ENCODE results near the gene GRHL1.

GRHL1 gene

GRCh38 chr2:10047616-10048500, 96.4 kb downstream of the GRHL1 start:
- TF ChIP-seq CTCF (conservative IDR thresholded peaks at IDR 0.05; ENCODE audit: low read depth) = no peak
- ChIA-PET POLR2A (ENCODE audit: low non-redundant PET) (no interaction called here), CTCF (interaction anchor here (0.5 to 2.8 kb wide), 12 partner anchors 10 to 1164 kb away, joined by 3 to 13 read pairs (median 4); no protein-coding TSS in a partner anchor)
- DNase-seq (ENCODE audit: low spot score) = no peak
- H3K27ac ChIP-seq = peak overlapping the region; percentile 96

- H3K27ac ChIP-seq = peak overlapping the region; percentile 96
- ChIA-PET CTCF (interaction anchor here (0.5 to 2.8 kb wide), 13 partner anchors 9 to 1163 kb away, joined by 3 to 13 read pairs (median 5); no protein-coding TSS in a partner anchor), POLR2A (ENCODE audit: low non-redundant PET) (no interaction called here)
- DNase-seq (ENCODE audit: low spot score) = peak; percentile 36
- peak; percentile 68 for TF ChIP-seq CTCF (conservative IDR thresholded peaks at IDR 0.05; ENCODE audit: low read depth)
These were observed 97.1 kb downstream of the GRHL1 start for GRCh38 chr2:10048501-10049171.
